Epithelial cell of esophagus (primary cell): ENCODE measurements around the gene ERFL.
A peak's percentile ranks its signal among the peaks of the same experiment; 100 is the strongest.
"Not testable (repeated sequence)": the region's sequence is repeated elsewhere in the genome, so short reads cannot be mapped to it uniquely, and the experiment has no call there.

Source experiments
- DNase-seq: peaks from one replicate; pipeline ENCODE4 v3.0.0; 2010; ENCODE audit warnings: low read depth
- H3K4me3 ChIP-seq: 2 replicates; pipeline ENCODE4 v1.5.1; 2011; ENCODE audit warnings: mild to moderate bottlenecking, low read length, control low read depth
- CTCF ChIP-seq: IDR thresholded peaks from 2 replicates; pipeline ENCODE4 v1.5.1; 2011; ENCODE audit warnings: low read depth, mild to moderate bottlenecking, low read length, control low read depth, inconsistent platforms; ENCODE audit not compliant: insufficient read depth; ENCODE audit errors: missing control alignments

Gene ERFL

GRCh38 chr19:41877916-41878905, 50.0 kb downstream of the ERFL start:
- no peak for DNase-seq
- no peak overlapping the region for H3K4me3 ChIP-seq
- no peak for TF ChIP-seq CTCF

DNA sequence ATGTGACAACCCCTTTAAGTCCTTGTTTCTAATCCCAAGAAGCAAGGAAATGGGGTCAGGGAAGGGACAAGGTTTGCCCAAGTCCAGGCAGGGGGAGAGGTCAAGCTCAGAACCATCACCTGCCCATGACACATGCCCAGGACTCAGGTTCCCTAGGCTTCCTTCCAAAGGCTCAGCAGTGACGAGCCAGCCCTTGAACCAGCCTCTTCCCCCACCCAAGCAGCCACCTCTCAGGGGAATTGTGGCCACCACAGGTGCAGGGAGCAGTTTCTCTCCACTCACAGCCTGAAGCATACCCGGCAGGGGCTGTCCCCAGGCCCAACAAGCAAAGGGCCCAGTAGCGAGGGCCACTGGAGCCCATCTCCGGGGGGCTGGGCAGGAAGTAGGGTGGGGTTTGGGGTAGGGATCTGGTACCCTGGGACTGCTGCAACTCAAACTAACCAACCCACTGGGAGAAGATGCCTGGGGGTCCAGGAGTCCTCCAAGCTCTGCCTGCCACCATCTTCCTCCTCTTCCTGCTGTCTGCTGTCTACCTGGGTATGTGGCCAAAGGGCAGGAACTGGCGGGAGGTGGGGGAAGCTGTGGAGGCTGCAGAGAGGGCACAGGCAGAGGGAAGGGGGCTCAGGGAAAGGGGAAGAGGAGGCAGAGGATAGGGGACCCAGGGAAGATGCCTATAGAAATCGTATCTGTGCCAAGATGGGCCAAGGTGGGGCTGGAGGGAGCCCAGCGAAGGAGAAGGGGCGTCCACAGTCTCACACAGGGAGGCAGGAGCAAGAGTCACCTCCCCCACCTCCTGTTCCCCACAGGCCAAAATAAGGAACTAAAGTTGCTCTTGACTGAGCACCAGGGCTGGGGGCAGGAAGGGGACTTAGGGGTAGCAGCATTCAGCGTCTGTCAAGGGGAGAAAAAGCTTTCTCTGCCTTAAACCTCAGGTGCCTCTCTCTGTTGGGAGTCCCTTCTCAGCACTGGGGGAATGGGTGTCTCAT, 51.1 kb downstream of the ERFL start, which contains the start of gene CD79A:
CD79A (plus strand) TSS at position 433 of the 986 bp plus-strand sequence; CDS start at position 459, 26 bp downstream.
- no peak for DNase-seq
- H3K4me3 ChIP-seq, result no peak within 1 kb of the TSS
- TF ChIP-seq CTCF, result no peak

DNA sequence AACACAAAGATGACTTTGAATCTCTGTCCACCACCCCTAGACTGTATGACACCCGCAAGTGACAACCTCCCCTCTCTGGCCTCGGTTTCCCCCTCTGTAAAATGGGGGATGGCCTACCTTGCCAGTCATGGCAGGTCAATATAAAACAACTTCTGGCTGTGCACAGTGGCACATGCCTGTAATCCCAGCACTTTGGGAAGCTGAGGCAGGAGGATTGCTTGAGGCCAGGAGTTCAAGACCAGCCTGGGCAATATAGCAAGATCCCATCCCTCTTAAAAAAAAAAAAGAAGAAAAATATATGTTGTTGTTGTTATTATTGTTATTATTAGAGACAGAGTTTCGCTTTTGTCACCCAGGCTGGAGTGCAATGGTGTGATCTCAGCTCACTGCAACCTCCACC, 52.3 kb downstream of the ERFL start:
- DNase-seq, H3K4me3 ChIP-seq: not testable (repeated sequence)

GRCh38 chr19:41872775-41873647, 55.2 kb downstream of the ERFL start:
- DNase-seq, result peak; percentile 89
- no peak overlapping the region for H3K4me3 ChIP-seq
- TF ChIP-seq CTCF, result peak; percentile 85

DNA sequence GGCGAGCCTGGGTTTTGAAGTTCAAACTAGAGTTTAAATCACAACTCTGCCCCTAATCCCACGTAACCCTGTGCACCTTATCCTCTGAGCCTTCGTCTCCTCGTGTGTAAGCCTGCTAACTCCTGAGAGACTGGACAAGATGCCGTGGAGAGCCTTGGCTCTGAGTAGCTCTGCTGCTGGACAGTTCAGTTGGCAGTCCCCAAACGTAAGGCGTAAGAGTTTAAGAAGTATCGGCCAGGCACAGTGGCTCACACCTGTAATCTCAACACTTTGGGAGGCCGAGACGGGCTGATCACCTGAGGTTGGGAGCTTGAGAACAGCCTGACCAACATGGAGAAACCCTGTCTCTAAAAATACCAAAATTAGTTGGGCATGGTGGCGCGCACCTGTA, 55.9 kb downstream of the ERFL start:
- H3K4me3 ChIP-seq, result no peak overlapping the region
- no peak for DNase-seq
- TF ChIP-seq CTCF, result no peak

DNA sequence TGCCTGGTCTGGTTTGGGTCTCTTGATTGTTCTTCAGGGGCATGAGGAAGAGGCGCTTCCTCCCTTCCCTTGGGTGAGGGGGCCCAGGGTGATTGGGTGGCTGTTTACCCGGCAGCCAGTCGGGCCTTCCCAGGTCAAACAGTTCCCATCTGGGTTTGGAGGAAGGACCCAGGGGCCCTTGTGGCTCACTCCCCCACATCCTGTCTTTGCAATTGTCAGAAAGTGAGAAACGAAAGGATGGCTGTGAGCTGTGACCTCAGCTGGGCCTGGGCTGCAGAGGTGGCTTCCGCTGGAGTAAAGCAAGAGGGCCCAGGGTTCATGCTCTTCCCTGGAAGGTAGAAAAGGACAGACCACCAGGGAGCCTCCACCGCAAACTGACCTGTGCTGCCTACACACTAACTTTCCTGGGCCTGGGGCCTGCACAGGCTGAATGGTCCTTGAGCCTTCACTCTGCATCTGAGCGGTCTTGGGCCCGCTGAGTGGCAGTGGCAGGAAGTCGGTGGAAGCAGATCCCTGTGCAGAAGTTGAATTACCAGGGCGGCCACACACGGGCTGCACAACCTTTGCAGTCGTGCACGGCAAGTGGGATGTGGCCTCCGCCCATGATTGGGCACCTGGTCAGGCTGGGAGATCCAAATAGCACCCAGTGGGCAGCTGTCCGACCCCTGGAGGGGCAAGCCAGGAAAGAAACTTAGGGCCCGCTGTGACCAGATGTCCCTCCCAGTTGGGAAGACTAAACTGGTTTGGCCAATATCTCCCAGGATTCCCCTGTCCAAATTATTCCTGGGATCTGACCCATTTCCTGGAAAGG, 56.5 kb downstream of the ERFL start:
- no peak overlapping the region for H3K4me3 ChIP-seq
- DNase-seq, result no peak
- TF ChIP-seq CTCF, result no peak
